A549 (cell line): ENCODE data around the gene NTSR1. TPM values are rescaled to one million over a fixed set of nuclear protein-coding genes. Genes with fewer than 3 reads are reported as not detected.

Source experiments
- ATAC-seq, 2 experiments: fragments of 200-7000 bp in 1 of 2; fragments of >200 bp in 1 of 2; cut with Nextera tagmentation in 1 of 2; cut with Tn5 transposase in 1 of 2; 3 replicates each; pipeline versions ENCODE4 v1.8.0 to v1.9.1; 2018 to 2020; ENCODE audit warnings: mild to moderate bottlenecking in 1 of 2, moderate library complexity in 1 of 2
- CTCF ChIA-PET: fragments of 300-600 bp; sonication (Branson Sonifier 250); formaldehyde crosslinking; extraction: SDS; loops from one replicate; lab custom pipeline; 2021; ENCODE audit warnings: antibody characterized with exemption, inconsistent platforms; lab: Yijun Ruan, JAX
- POLR2A ChIA-PET: fragments of 350-600 bp; formaldehyde crosslinking; extraction: SDS; loops from one replicate; lab custom pipeline; 2021; ENCODE audit warnings: antibody characterized with exemption, inconsistent platforms; lab: Yijun Ruan, JAX
- DNase-seq, 2 experiments: peaks; one replicate each; pipeline versions ENCODE4 v3.0.0 to v3.0.0-alpha.2; 2011 to 2016; ENCODE audit warnings: low read depth in 1 of 2, low spot score in 1 of 2
- FAIRE-seq: peaks from 2 replicates; lab custom pipeline; 2011; peaks lifted over from hg19 to GRCh38; lab: Jason Lieb, UNC
- H3K27ac ChIP-seq, 2 experiments: fragments of >200 bp; sonication (Bioruptor Twin); formaldehyde crosslinking; 3 replicates each; pipeline ENCODE4 v1.5.1; 2016 to 2017
- H3K4me1 ChIP-seq: fragments of >200 bp; sonication (Bioruptor Twin); formaldehyde crosslinking; 3 replicates; pipeline ENCODE4 v1.6.1; 2016
- H3K4me2 ChIP-seq: fragments of >200 bp; sonication (Bioruptor Twin); formaldehyde crosslinking; 3 replicates; pipeline ENCODE4 v1.6.1; 2016
- H3K4me3 ChIP-seq: fragments of >200 bp; sonication (Bioruptor Twin); formaldehyde crosslinking; 3 replicates; pipeline ENCODE4 v1.5.1; 2016
- H3K9me3 ChIP-seq: fragments of >200 bp; sonication (Bioruptor Twin); formaldehyde crosslinking; 3 replicates; pipeline ENCODE4 v1.6.1; 2016
- CEBPB ChIP-seq, 2 experiments: fragments of >200 bp in 1 of 2; sonication (Bioruptor Twin) in 1 of 2; formaldehyde crosslinking in 1 of 2; IDR thresholded peaks; 2 replicates each; pipeline ENCODE4 v1.6.1; 2012 to 2016
- EP300 ChIP-seq, 2 experiments: fragments of >200 bp; sonication (Bioruptor Twin); formaldehyde crosslinking; IDR thresholded peaks; 2 replicates in 1 of 2; 3 replicates in 1 of 2; pipeline ENCODE4 v1.6.1; 2016 to 2017
- HOXB13 ChIP-seq: fragments of 250-450 bp; sonication (Bioruptor Pico); IDR thresholded peaks from 2 replicates; pipeline ENCODE4 v1.5.0; 2020; ENCODE audit warnings: low read depth, mild to moderate bottlenecking, moderate library complexity
- MAFK ChIP-seq: fragments of 450-650 bp; IDR thresholded peaks from 2 replicates; pipeline ENCODE4 v1.6.1; 2014; ENCODE audit not compliant: partially characterized antibody
- NFE2L2 ChIP-seq: fragments of 150-350 bp; conservative IDR thresholded peaks from 2 replicates; pipeline ENCODE4 v1.6.1; 2014; ENCODE audit warnings: low read length
- NPAS2 ChIP-seq: fragments of 250-450 bp; sonication (Bioruptor Pico); IDR thresholded peaks from 2 replicates; pipeline ENCODE4 v1.8.0; 2022; ENCODE audit warnings: mild to moderate bottlenecking, moderate library complexity, borderline replicate concordance
- NR3C1 ChIP-seq: fragments of >200 bp; sonication (Bioruptor Twin); formaldehyde crosslinking; IDR thresholded peaks from 3 replicates; pipeline ENCODE4 v1.6.1; 2017
- PHF8 ChIP-seq: fragments of 200-600 bp; sonication (generic); IDR thresholded peaks from 2 replicates; pipeline ENCODE4 v1.6.1; 2016; ENCODE audit warnings: low read depth, mild to moderate bottlenecking, antibody characterized with exemption, moderate library complexity, borderline replicate concordance
- POLR2A ChIP-seq: IDR thresholded peaks from 2 replicates; pipeline ENCODE4 v1.6.1; 2012; ENCODE audit warnings: mild to moderate bottlenecking, low read length
- RARB ChIP-seq: fragments of 250-450 bp; sonication (Bioruptor Pico); IDR thresholded peaks from 2 replicates; pipeline ENCODE4 v1.8.0; 2021; ENCODE audit warnings: mild to moderate bottlenecking, moderate library complexity
- RCOR1 ChIP-seq: fragments of 150-350 bp; IDR thresholded peaks from 2 replicates; pipeline ENCODE4 v1.6.1; 2014; ENCODE audit warnings: antibody characterized with exemption, low read length, low read depth
- SMC3 ChIP-seq: fragments of >200 bp; sonication (Bioruptor Twin); formaldehyde crosslinking; IDR thresholded peaks from 3 replicates; pipeline ENCODE4 v1.6.1; 2018; ENCODE audit warnings: inconsistent platforms
- SREBF2 ChIP-seq: fragments of 450-650 bp; IDR thresholded peaks from 2 replicates; pipeline ENCODE4 v1.6.1; 2014; ENCODE audit warnings: mild to moderate bottlenecking, moderate library complexity
- TFCP2L1 ChIP-seq: fragments of 250-450 bp; sonication (Bioruptor Pico); IDR thresholded peaks from 2 replicates; pipeline ENCODE4 v1.5.0; 2021; ENCODE audit warnings: mild to moderate bottlenecking
- TP53 ChIP-seq: fragments of 250-450 bp; sonication (Bioruptor Pico); IDR thresholded peaks from 2 replicates; pipeline ENCODE4 v1.5.0; 2021; ENCODE audit warnings: mild to moderate bottlenecking, moderate library complexity
- ZFP36 ChIP-seq: fragments of 450-650 bp; IDR thresholded peaks from 2 replicates; pipeline ENCODE4 v1.6.1; 2014; ENCODE audit warnings: borderline replicate concordance; ENCODE audit not compliant: partially characterized antibody
- WGBS: methylation state at CpG from one replicate; pipeline ENCODE4 v1.1.6; 2017; ENCODE audit errors: missing lambda C conversion rate; 5-methylcytosine and 5-hydroxymethylcytosine counted together
- polyA plus RNA-seq, 4 experiments: library from polyadenylated mRNA; depleted of rRNA in 3 of 4; stranded (reverse); fragments of >200 nt; fragmentation: RNase III in 1 of 4; extraction: RNeasy Plus Mini Kit Qiagen cat#74134 plus additional on column Dnase treatment in 1 of 4; gene quantifications; 2 replicates in 3 of 4; 3 replicates in 1 of 4; pipeline ENCODE4 v1.2.3, GENCODE V29; 2011 to 2017
- TF ChIP-seq, protein P1 (sequence below): fragments of 450-650 bp; IDR thresholded peaks from 2 replicates; pipeline ENCODE4 v1.6.1; 2014; ENCODE audit warnings: antibody characterized with exemption
- TF ChIP-seq, protein P2 (sequence below): fragments of >200 bp; sonication (Bioruptor Twin); formaldehyde crosslinking; IDR thresholded peaks from 3 replicates; pipeline ENCODE4 v1.6.1; 2016
- TF ChIP-seq, protein P3 (sequence below): fragments of >200 bp; sonication (Bioruptor Twin); formaldehyde crosslinking; IDR thresholded peaks from 2 replicates; pipeline ENCODE4 v1.6.1; 2016
- TF ChIP-seq, protein P4 (sequence below): IDR thresholded peaks from 2 replicates; pipeline ENCODE4 v1.6.1; 2012

Gene NTSR1
- polyA plus RNA-seq, 2 of the 4 experiments (the other 2 are of a cell fraction), result 0.03 TPM; not detected in 1

DNA sequence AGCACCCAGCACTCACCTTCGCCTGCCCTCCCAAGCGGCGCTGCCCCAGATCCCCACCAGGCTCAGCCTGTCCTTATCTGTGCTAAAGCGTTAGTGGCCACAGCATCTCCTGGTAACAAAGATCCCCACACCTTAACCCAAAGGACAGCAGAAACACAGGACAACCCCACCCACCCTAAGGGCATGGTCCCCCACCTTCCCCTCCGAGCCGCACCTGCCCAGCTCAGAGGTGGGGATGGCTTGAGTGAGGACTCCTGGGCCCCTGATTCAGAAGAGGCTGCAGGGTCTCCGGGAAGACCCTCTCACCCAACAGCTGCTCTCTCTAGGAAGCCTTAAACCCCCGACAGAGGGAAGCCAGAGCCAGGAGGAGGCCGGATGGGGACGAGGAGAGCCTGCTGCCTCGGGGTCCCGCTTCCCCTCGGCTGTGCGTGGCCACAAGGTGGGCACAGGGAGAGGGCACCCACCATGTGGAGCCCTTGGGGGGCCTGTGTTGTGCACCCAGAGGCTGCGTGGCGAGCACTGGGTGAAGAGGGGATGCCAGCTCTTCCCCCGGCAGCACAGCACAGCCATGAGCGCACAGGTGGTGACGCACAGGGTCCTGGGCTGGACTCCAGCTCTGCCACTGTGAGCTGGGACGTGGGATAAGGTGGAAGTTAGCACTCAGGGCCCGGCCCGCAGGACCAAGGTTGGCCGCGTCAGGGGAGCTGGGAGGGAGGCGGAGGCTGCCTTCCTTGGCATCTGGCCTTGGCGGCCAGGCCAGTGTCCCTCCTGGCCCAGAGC is 55.7 kb downstream of the NTSR1 start:
- Histone ChIP-seq H3K9me3 (no peaks in the 10 kb centered on the region), H3K4me1 (peaks cover 6% of the 10 kb centered on the region; the same call in 1 of the 3 replicates), H3K4me2 (no peak overlapping the region), H3K4me3 (no peak overlapping the region), H3K27ac (no peak overlapping the region)
- POLR2A ChIA-PET, result no interaction called here
- ATAC-seq (no peak; a peak in 1 of 6 replicates), FAIRE-seq (no peak), DNase-seq (no peak)
- CTCF ChIA-PET, result interaction anchor here (1.0 to 3.9 kb wide), 3 partner anchors 23 to 44 kb away, joined by 3 to 26 read pairs (median 3); no protein-coding TSS in a partner anchor
- 68% methylated on average over 11 of the region's 26 CpGs for WGBS
- TF ChIP-seq PHF8 (no peak), NPAS2 (CRISPR knock-in tag) (no peak), TP53 (no peak), NFE2L2 (no peak), MAFK (no peak), ZFP36 (no peak), RARB (CRISPR knock-in tag) (no peak), TFCP2L1 (no peak), HOXB13 (CRISPR knock-in tag) (no peak), SMC3 (no peak), SREBF2 (no peak), NR3C1 (no peak), POLR2A (no peak), RCOR1 (no peak)
- TF ChIP-seq, protein P1, sequence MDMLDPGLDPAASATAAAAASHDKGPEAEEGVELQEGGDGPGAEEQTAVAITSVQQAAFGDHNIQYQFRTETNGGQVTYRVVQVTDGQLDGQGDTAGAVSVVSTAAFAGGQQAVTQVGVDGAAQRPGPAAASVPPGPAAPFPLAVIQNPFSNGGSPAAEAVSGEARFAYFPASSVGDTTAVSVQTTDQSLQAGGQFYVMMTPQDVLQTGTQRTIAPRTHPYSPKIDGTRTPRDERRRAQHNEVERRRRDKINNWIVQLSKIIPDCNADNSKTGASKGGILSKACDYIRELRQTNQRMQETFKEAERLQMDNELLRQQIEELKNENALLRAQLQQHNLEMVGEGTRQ, result no peak
- TF ChIP-seq, protein P2, sequence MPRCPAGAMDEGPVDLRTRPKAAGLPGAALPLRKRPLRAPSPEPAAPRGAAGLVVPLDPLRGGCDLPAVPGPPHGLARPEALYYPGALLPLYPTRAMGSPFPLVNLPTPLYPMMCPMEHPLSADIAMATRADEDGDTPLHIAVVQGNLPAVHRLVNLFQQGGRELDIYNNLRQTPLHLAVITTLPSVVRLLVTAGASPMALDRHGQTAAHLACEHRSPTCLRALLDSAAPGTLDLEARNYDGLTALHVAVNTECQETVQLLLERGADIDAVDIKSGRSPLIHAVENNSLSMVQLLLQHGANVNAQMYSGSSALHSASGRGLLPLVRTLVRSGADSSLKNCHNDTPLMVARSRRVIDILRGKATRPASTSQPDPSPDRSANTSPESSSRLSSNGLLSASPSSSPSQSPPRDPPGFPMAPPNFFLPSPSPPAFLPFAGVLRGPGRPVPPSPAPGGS, result no peak
- TF ChIP-seq, protein P3, sequence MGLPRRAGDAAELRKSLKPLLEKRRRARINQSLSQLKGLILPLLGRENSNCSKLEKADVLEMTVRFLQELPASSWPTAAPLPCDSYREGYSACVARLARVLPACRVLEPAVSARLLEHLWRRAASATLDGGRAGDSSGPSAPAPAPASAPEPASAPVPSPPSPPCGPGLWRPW, result no peak
- TF ChIP-seq, protein P4, sequence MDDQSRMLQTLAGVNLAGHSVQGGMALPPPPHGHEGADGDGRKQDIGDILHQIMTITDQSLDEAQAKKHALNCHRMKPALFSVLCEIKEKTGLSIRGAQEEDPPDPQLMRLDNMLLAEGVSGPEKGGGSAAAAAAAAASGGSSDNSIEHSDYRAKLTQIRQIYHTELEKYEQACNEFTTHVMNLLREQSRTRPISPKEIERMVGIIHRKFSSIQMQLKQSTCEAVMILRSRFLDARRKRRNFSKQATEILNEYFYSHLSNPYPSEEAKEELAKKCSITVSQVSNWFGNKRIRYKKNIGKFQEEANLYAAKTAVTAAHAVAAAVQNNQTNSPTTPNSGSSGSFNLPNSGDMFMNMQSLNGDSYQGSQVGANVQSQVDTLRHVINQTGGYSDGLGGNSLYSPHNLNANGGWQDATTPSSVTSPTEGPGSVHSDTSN, result no peak
- TF ChIP-seq, all 56 proteins: peak for 0

DNA sequence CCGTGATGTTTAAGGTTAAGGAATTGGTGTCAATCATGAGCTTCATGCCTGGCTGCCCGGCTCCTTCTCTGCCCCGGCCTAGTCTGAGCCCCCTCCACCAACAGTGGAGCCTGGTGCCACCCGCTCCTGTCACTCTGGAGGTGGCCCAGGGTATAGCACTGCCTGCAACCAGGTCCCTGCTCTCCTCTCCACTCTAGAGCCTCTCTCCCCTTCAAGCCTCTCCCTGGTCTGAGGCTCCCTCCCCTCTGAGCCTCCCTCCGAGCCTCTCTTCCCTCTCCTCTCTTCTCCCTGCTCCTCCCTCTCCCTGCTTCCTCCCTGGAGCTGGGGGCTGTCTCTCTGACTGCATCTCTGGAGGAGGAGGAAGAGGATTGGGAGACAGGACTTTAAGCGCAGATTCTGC is 56.4 kb downstream of the NTSR1 start:
- Histone ChIP-seq H3K4me2 (no peak overlapping the region), H3K4me3 (no peak overlapping the region), H3K9me3 (no peaks in the 10 kb centered on the region), H3K27ac (no peak overlapping the region), H3K4me1 (peaks cover 6% of the 10 kb centered on the region; the same call in 1 of the 3 replicates)
- DNase-seq (no peak), ATAC-seq (peak; percentile 67 to 73), FAIRE-seq (no peak)
- POLR2A ChIA-PET, result no interaction called here
- WGBS, result 31% methylated on average over 6 of the region's 6 CpGs
- CTCF ChIA-PET, result interaction anchor here (0.9 to 3.9 kb wide), 3 partner anchors 16 to 27 kb away, joined by 3 to 26 read pairs (median 3); no protein-coding TSS in a partner anchor
- no peak for TF ChIP-seq EP300 (IDR thresholded peaks at IDR 0.05)
- no peak for TF ChIP-seq CEBPB (IDR thresholded peaks at IDR 0.05)
- TF ChIP-seq, protein P2, result no peak
- TF ChIP-seq TP53, result no peak
- TF ChIP-seq, all 56 proteins: peak for 0
